GM19463 (cell line): ENCODE results near the gene APLP2.
"Not testable (repeated sequence)": the region's sequence is repeated elsewhere in the genome, so short reads cannot be mapped to it uniquely, and the experiment has no call there.

Experiments used
- ATAC-seq: cut with Tn5 transposase; IDR thresholded peaks from one replicate; pipeline ENCODE4 v1.9.1; 2021; ENCODE audit warnings: mild to moderate bottlenecking, moderate library complexity; ENCODE audit not compliant: unreplicated experiment

The APLP2 gene

GRCh38 chr11:130088919-130089673, 19.4 kb downstream of the APLP2 start:
- no peak for ATAC-seq

- ATAC-seq = no peak
Measured at GRCh38 chr11:130089674-130090073, 20.0 kb downstream of the APLP2 start.

GRCh38 chr11:130090517-130090916, 20.8 kb downstream of the APLP2 start:
- not testable (repeated sequence) for ATAC-seq

- ATAC-seq = not testable (repeated sequence)
Measured at GRCh38 chr11:130091169-130091568, 21.5 kb downstream of the APLP2 start.

GRCh38 chr11:130092661-130093060, 23.0 kb downstream of the APLP2 start:
- no peak for ATAC-seq

GRCh38 chr11:130094614-130095013, 24.9 kb downstream of the APLP2 start:
- ATAC-seq = no peak

- no peak for ATAC-seq
Measured at GRCh38 chr11:130095326-130095725, 25.6 kb downstream of the APLP2 start.

GRCh38 chr11:130096042-130096441, 26.3 kb downstream of the APLP2 start:
- no peak for ATAC-seq

GRCh38 chr11:130096823-130097222, 27.1 kb downstream of the APLP2 start:
- no peak for ATAC-seq

- no peak for ATAC-seq
Measured at GRCh38 chr11:130097285-130097684, 27.6 kb downstream of the APLP2 start.

GRCh38 chr11:130099356-130099755, 29.7 kb downstream of the APLP2 start:
- ATAC-seq = no peak

- no peak for ATAC-seq
Measured at GRCh38 chr11:130100381-130101095, 30.8 kb downstream of the APLP2 start.

GRCh38 chr11:130101661-130102060, 32.0 kb downstream of the APLP2 start:
- ATAC-seq = no peak

GRCh38 chr11:130102301-130103249, 32.9 kb downstream of the APLP2 start:
- ATAC-seq = no peak

GRCh38 chr11:130103296-130103814, 33.7 kb downstream of the APLP2 start:
- ATAC-seq = no peak

GRCh38 chr11:130106381-130106780, 36.7 kb downstream of the APLP2 start:
- no peak for ATAC-seq

GRCh38 chr11:130108671-130109070, 39.0 kb downstream of the APLP2 start:
- not testable (repeated sequence) for ATAC-seq

- no peak for ATAC-seq
Measured at GRCh38 chr11:130109386-130109785, 39.7 kb downstream of the APLP2 start.

GRCh38 chr11:130110339-130111108, 40.8 kb downstream of the APLP2 start:
- no peak for ATAC-seq
